ENCODE data around the gene CARS2. TPM values are rescaled to one million over a fixed set of nuclear protein-coding genes. Genes with fewer than 3 reads are reported as not detected.

The CARS2 gene
- total RNA-seq, 1 donor from 2014 or later: 36.0 TPM

DNA sequence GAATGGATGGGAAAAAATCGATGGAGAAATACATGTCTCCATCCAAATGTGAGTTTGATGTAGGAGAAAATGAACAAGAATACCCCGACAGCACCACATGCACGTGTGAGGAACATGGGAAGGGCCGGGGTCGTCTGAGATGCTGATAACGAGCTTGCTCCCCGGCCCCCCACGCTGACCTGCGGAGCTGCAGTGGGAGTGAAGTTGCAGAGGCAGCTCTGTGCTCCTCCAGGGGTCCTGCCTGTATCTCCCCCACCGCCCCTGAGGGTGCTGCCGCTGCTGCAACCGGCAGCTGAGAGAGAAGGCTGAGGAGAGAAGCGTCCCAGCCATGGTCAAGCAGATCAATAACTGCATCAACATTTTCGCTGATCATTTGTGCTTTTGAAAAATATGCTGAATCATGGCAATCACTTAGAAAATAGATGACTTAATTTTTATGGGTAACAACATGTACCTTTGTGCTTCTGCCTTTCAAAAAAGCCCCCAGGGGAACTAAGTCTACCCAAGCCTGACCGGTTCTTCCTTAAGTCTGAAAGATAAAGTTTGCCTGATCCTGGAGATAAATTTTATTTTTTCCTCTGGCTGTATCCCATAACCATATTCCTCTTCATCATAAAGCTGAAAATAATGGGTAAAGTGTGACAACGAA lies 108.8 kb downstream of the CARS2 start:
- H3K27ac Mint-ChIP-seq (ENCODE audit: unreplicated experiment): no peak overlapping the region
- peaks cover 2% of the 10 kb centered on the region for H3K4me1 Mint-ChIP-seq (ENCODE audit: unreplicated experiment)
- no peaks in the 10 kb centered on the region for H3K27me3 Mint-ChIP-seq (ENCODE audit: unreplicated experiment)
- TF ChIP-seq, protein P1, sequence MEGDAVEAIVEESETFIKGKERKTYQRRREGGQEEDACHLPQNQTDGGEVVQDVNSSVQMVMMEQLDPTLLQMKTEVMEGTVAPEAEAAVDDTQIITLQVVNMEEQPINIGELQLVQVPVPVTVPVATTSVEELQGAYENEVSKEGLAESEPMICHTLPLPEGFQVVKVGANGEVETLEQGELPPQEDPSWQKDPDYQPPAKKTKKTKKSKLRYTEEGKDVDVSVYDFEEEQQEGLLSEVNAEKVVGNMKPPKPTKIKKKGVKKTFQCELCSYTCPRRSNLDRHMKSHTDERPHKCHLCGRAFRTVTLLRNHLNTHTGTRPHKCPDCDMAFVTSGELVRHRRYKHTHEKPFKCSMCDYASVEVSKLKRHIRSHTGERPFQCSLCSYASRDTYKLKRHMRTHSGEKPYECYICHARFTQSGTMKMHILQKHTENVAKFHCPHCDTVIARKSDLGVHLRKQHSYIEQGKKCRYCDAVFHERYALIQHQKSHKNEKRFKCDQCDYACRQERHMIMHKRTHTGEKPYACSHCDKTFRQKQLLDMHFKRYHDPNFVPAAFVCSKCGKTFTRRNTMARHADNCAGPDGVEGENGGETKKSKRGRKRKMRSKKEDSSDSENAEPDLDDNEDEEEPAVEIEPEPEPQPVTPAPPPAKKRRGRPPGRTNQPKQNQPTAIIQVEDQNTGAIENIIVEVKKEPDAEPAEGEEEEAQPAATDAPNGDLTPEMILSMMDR (IDR thresholded peaks at IDR 0.05; ENCODE audit: unreplicated experiment): no peak
- no peak for DNase-seq (ENCODE audit: low spot score)
- no peak overlapping the region for H3K4me3 Mint-ChIP-seq (ENCODE audit: unreplicated experiment)
- H3K36me3 Mint-ChIP-seq (ENCODE audit: low read depth, unreplicated experiment): no peaks in the 10 kb centered on the region
- no peaks in the 10 kb centered on the region for H3K9me3 Mint-ChIP-seq (ENCODE audit: unreplicated experiment)

DNA sequence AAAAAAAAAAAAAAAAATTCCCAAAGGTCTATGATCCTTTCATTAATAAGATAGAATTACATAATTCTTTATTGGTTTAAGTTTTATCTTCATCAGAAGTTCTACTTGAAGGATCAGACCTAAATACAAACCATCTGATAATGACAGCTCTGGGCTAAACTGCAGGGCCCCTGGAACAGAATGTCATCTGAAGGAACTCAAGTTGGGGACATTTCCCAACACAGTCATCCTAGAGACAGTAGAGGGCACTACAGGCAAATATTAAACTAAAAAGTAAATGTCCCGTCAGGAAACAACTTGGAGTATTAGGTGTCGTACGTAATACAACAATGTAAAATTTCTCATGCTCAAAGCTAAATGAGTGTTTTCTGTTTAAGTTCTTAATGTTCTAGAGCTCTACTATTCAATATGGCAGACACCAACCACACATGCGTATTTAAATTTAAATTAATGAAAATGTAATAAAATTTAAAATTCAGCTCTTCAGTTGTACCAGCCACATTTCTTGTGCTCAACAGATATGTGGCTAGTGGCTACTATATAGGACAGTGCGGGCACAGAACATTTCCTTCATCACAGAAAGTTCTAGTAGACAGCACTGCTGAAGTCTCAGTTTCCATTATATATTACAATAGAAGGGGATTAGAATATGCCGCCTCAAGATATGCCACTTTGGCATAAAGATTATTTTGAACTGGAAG lies 112.3 kb downstream of the CARS2 start:
- Mint-ChIP-seq H3K36me3 (ENCODE audit: low read depth, unreplicated experiment) (no peaks in the 10 kb centered on the region), H3K4me1 (ENCODE audit: unreplicated experiment) (no peaks in the 10 kb centered on the region), H3K27ac (ENCODE audit: unreplicated experiment) (no peak overlapping the region), H3K4me3 (ENCODE audit: unreplicated experiment) (no peak overlapping the region), H3K9me3 (ENCODE audit: unreplicated experiment) (no peaks in the 10 kb centered on the region), H3K27me3 (ENCODE audit: unreplicated experiment) (peaks cover 1% of the 10 kb centered on the region)
- TF ChIP-seq, protein P1 (IDR thresholded peaks at IDR 0.05; ENCODE audit: unreplicated experiment): peak; percentile 38
- no peak for DNase-seq (ENCODE audit: low spot score)

DNA sequence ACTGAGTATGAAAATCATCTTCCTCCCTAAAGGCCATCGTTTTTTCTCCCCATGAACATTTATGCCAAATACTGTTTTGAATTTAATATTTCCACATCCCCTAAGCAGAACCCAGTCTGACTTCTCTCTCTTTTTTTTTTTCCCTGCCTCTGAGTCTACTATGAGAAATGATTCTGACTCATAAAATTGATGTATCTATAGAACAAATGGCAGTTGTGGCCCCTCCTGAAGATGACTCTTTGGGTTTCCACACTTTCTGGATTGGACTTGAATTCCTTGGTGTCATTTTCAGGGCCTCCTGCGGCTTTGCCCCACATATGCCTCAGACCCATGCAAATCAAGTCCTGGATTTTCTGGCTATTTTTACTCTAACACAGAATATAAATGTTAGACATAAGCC lies 113.3 kb downstream of the CARS2 start:
- H3K27ac Mint-ChIP-seq (ENCODE audit: unreplicated experiment): no peak overlapping the region
- TF ChIP-seq, protein P1 (IDR thresholded peaks at IDR 0.05; ENCODE audit: unreplicated experiment): no peak

More for the DNA sequence above, 113.3 kb downstream of the CARS2 start:
- no peak overlapping the region for H3K4me3 Mint-ChIP-seq (ENCODE audit: unreplicated experiment)
- H3K36me3 Mint-ChIP-seq (ENCODE audit: low read depth, unreplicated experiment): no peaks in the 10 kb centered on the region
- peaks cover 1% of the 10 kb centered on the region for H3K27me3 Mint-ChIP-seq (ENCODE audit: unreplicated experiment)
- H3K9me3 Mint-ChIP-seq (ENCODE audit: unreplicated experiment): no peaks in the 10 kb centered on the region
- DNase-seq (ENCODE audit: low spot score): no peak
- H3K4me1 Mint-ChIP-seq (ENCODE audit: unreplicated experiment): no peaks in the 10 kb centered on the region

Other genes with a start within 250 kb of the CARS2 start
- 1.5 TPM for gene RAB20, start 144.4 kb downstream of the CARS2 start, total RNA-seq (ENCODE audit: unreplicated experiment)
- 28.7 TPM for gene NAXD, start 90.6 kb downstream of the CARS2 start, total RNA-seq (ENCODE audit: unreplicated experiment)
- 9.9 TPM for gene ING1, start 7.6 kb upstream of the CARS2 start, total RNA-seq (ENCODE audit: unreplicated experiment)
- 160 TPM for gene ANKRD10, start 209.0 kb upstream of the CARS2 start, total RNA-seq (ENCODE audit: unreplicated experiment)

Data from endothelial cell (in vitro differentiated cells).